Spleen (tissue), 11 donors: ENCODE data around the gene PCDH18. TPM values are rescaled to one million over a fixed set of nuclear protein-coding genes. Genes with fewer than 3 reads are reported as not detected.
"Not testable (repeated sequence)": the region's sequence is repeated elsewhere in the genome, so short reads cannot be mapped to it uniquely, and the experiment has no call there.

Source experiments
- DNase-seq: peaks from one replicate; pipeline ENCODE4 v3.0.0-alpha.2; 2020
- H3K27ac ChIP-seq, 8 donors: fragments of 200-600 bp; sonication (generic) in 7 of 8; 1 replicate in 4 of 8; 2 replicates in 4 of 8; pipeline versions ENCODE4 v1.5.0 to v1.8.0; 2016 to 2021; ENCODE audit warnings: inconsistent platforms in 4 of 8, mild to moderate bottlenecking in 4 of 8, moderate library complexity in 1 of 8
- H3K27me3 ChIP-seq, 7 donors: fragments of 200-600 bp; sonication (generic) in 6 of 7; replicated peaks in 1 of 7; 1 replicate in 4 of 7; 2 replicates in 3 of 7; pipeline versions ENCODE4 v1.5.0 to v1.8.0; 2016 to 2021; ENCODE audit warnings: inconsistent platforms in 3 of 7, mild to moderate bottlenecking in 1 of 7
- H3K36me3 ChIP-seq, 6 donors: fragments of 200-600 bp; sonication (generic) in 5 of 6; 1 replicate in 4 of 6; 2 replicates in 2 of 6; pipeline versions ENCODE4 v1.5.0 to v1.8.0; 2016 to 2021; ENCODE audit warnings: inconsistent platforms in 2 of 6
- H3K4me1 ChIP-seq, 6 donors: fragments of 200-600 bp; sonication (generic) in 5 of 6; 1 replicate in 3 of 6; 2 replicates in 3 of 6; pipeline versions ENCODE4 v1.5.0 to v1.8.0; 2016 to 2021; ENCODE audit warnings: inconsistent platforms in 3 of 6
- H3K4me3 ChIP-seq, 8 donors: fragments of 200-600 bp; sonication (generic) in 7 of 8; 1 replicate in 4 of 8; 2 replicates in 4 of 8; pipeline versions ENCODE4 v1.5.0 to v1.8.0; 2016 to 2021; ENCODE audit warnings: inconsistent platforms in 4 of 8, mild to moderate bottlenecking in 4 of 8, moderate library complexity in 2 of 8
- H3K9me3 ChIP-seq, 8 donors: fragments of 200-600 bp; sonication (generic) in 7 of 8; 1 replicate in 4 of 8; 2 replicates in 4 of 8; pipeline versions ENCODE4 v1.5.0 to v1.8.0; 2016 to 2021; ENCODE audit warnings: inconsistent platforms in 4 of 8
- POLR2A ChIP-seq, 3 donors: fragments of 450-650 bp; IDR thresholded peaks; one replicate each; pipeline ENCODE4 v1.5.1; 2017; ENCODE audit warnings: antibody characterized with exemption in 3 of 3, mild to moderate bottlenecking in 1 of 3
- POLR2AphosphoS5 ChIP-seq, 3 donors: sonication (generic); formaldehyde crosslinking; IDR thresholded peaks; one replicate each; pipeline ENCODE4 v1.5.1; 2017; ENCODE audit warnings: antibody characterized with exemption in 3 of 3
- WGBS, 5 donors: extraction: QIAGEN DNeasy Blood & Tissue Kit in 3 of 5; methylation state at CpG; one replicate each; pipeline versions ENCODE4 v1.1.5 to v1.1.7; 2013 to 2018; 5-methylcytosine and 5-hydroxymethylcytosine counted together
- intact Hi-C: fragments of 100-400 bp; cut with DNase I; formaldehyde crosslinking; loops from one replicate; pipeline ENCODE4 v1.15.0; 2023; ENCODE audit warnings: low total_unique reads
- polyA plus RNA-seq, 3 donors: library from polyadenylated mRNA; stranded (reverse); fragments of 200-250 nt; gene quantifications; one replicate each; pipeline ENCODE4 v1.2.1, GENCODE V29; 2013
- total RNA-seq, 7 donors: library from RNA; depleted of rRNA in 3 of 7; stranded (reverse); fragments of >200 nt in 3 of 7; fragmentation: NEBNext Ultra II Directional in 4 of 7; extraction: Animal tissue kit (Norgen Biotek cat#: 25700) in 4 of 7; gene quantifications; one replicate each; pipeline versions ENCODE4 v1.1.0 to v1.2.1, GENCODE V29; 2016 to 2021
- TF ChIP-seq, protein P1 (sequence below), 11 experiments: fragments of 200-600 bp in 7 of 11; fragments of 450-650 bp in 4 of 11; sonication (generic) in 4 of 11; IDR thresholded peaks in 8 of 11; conservative IDR thresholded peaks in 3 of 11; 1 replicate in 7 of 11; 2 replicates in 4 of 11; pipeline versions ENCODE4 v1.4.0 to v1.8.0; 2016 to 2021; ENCODE audit warnings: antibody characterized with exemption in 11 of 11, inconsistent platforms in 4 of 11, mild to moderate bottlenecking in 1 of 11
- donor health status: healthy with polysubstance abuse.
- donor health status: DM: no; HTN: no; CAD: no; lungs with moderate emphysema.
- donor health status: DM: no; HTN: no; CAD: no.
- donor health status: Bipolar disorder and iron deficiency.
- donor health status: healthy.
- donor health status: DM: no; HTN: no; CAD: no.
- donor health status: DM: yes; HTN: yes; CAD: no.

The PCDH18 gene
- total and polyA plus RNA-seq, 10 donors, result 0.82 to 15.6 (median 6.1) TPM

DNA sequence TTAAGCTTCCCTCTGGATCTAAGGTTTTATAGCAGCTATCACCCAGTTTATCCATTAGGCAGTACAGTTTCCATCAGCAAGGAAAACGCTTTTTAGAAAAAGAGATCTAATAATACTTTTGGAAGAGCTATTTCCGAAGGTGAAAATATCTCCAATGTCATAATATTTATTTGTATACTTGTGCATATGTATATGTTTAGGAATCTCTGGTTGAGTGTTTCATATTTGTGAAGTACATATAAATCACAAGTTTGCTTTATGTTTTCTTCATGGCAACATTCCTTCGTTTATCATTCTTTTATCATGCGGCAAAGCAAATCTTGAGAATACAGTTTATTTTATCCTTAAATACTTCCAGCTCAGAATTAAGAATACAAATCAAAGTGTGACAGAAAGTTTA lies 6.2 kb upstream of the PCDH18 start:
- Histone ChIP-seq H3K36me3 (no peaks in the 10 kb centered on the region), H3K4me1 (peaks cover 0 to 3% (median 0%) of the 10 kb centered on the region in 6 donors), H3K27me3 (no peaks in the 10 kb centered on the region), H3K9me3 (peaks cover 0 to 5% (median 0%) of the 10 kb centered on the region in 8 donors), H3K27ac (no peak overlapping the region), H3K4me3 (no peak overlapping the region)
- DNase-seq, result no peak
- TF ChIP-seq POLR2A (IDR thresholded peaks at IDR 0.05) (no peak), POLR2AphosphoS5 (IDR thresholded peaks at IDR 0.05) (no peak)
- TF ChIP-seq, protein P1, sequence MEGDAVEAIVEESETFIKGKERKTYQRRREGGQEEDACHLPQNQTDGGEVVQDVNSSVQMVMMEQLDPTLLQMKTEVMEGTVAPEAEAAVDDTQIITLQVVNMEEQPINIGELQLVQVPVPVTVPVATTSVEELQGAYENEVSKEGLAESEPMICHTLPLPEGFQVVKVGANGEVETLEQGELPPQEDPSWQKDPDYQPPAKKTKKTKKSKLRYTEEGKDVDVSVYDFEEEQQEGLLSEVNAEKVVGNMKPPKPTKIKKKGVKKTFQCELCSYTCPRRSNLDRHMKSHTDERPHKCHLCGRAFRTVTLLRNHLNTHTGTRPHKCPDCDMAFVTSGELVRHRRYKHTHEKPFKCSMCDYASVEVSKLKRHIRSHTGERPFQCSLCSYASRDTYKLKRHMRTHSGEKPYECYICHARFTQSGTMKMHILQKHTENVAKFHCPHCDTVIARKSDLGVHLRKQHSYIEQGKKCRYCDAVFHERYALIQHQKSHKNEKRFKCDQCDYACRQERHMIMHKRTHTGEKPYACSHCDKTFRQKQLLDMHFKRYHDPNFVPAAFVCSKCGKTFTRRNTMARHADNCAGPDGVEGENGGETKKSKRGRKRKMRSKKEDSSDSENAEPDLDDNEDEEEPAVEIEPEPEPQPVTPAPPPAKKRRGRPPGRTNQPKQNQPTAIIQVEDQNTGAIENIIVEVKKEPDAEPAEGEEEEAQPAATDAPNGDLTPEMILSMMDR (IDR thresholded peaks at IDR 0.05 in 8 of 11, conservative IDR thresholded peaks at IDR 0.05 in 3 of 11), result no peak
- intact Hi-C loops, result no loop called here
- WGBS, 5 donors, result 84 to 93% (median 89%) methylated on average over 4 of the region's 4 CpGs

DNA sequence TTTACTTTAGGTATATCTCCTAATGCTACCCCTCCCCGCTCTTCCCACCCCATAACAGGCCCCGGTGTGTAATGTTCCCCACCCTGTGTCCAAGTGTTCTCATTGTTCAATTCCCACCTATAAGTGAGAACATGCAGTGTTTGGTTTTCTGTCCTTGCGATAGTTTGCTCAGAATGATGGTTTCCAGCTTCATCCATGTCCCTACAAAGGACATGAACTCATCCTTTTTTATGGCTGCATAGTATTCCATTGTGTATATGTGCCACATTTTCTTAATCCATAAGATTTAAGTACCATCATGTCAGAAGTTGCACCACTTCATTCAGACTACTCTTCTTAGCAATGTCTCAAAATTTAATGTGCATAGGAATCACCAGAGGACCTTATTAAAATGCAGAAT lies 5.5 kb upstream of the PCDH18 start:
- H3K36me3 ChIP-seq, DNase-seq, intact Hi-C loops, H3K4me1 ChIP-seq, H3K4me3 ChIP-seq, H3K27me3 ChIP-seq, H3K27ac ChIP-seq, H3K9me3 ChIP-seq: not testable (repeated sequence)
- WGBS, 5 donors, result 90 to 97% (median 92%) methylated on average over 2 to 3 of the region's 3 CpGs

DNA sequence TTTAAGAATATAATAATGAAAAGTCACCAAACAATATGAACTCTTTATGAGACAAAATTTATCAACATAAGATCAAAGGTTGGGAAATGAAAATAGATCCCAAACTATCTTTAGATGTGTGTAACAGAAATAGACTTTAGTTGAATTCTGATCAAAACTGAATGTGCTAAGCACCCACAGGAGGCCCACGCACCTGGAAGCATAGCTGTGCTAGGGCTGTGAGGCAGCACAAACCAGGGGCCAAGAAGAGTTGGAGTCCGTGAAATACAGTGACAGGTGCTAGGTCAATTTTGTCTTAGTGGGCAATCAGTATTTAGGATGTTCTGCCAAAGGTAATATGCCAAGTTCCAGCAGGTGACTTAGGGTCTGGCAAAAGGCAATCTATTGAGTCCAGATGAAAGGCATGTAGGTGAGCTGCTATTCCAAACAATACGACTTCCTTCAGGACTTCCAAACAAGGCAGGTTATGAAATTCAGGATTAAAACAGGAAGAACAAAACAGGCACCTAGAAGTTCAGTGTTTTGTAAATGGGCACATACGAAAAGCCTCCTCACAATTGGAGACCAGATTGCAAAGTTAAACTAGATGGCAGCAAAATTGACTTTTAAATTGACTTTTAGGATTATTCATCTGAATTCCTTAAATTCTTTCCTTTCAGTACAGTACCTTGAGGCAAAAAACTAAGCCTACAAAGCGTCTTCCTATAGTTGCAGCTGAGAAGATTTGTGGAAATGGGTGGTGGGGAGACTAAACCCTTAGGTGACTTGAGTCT lies 4.7 kb upstream of the PCDH18 start:
- peaks cover 0 to 9% (median 0%) of the 10 kb centered on the region in 6 donors for H3K4me1 ChIP-seq
- H3K27ac ChIP-seq, result no peak overlapping the region
- TF ChIP-seq POLR2AphosphoS5 (IDR thresholded peaks at IDR 0.05), result no peak
- TF ChIP-seq, protein P1 (IDR thresholded peaks at IDR 0.05 in 8 of 11, conservative IDR thresholded peaks at IDR 0.05 in 3 of 11), result no peak
- no peak for TF ChIP-seq POLR2A (IDR thresholded peaks at IDR 0.05)
- WGBS, 5 donors, result 79 to 88% (median 82%) methylated on average over 5 of the region's 5 CpGs
- H3K9me3 ChIP-seq, result peaks cover 0 to 5% (median 0%) of the 10 kb centered on the region in 8 donors
- H3K36me3 ChIP-seq, result no peaks in the 10 kb centered on the region
- H3K4me3 ChIP-seq, result no peak overlapping the region
- intact Hi-C loops, result no loop called here
- no peaks in the 10 kb centered on the region for H3K27me3 ChIP-seq
- no peak for DNase-seq

DNA sequence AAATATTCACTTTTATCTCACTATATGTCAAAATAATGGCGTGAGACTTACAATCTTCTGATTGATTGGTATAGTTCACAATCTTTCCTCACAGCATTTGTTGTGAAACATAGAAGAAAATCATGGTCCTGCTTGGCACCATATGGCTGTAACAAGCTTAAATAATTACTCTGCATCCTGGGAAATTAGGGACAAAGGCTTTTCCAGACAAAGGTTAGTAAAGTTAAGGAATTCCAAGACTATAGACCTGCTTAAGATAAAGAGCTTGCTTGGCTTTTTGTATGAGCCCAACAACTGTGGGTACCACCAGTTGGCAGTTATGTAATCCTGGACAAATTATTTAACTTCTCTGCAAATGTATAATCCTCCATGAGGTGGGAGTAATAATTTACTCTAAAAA lies 3.4 kb upstream of the PCDH18 start:
- Histone ChIP-seq H3K27ac (no peak overlapping the region), H3K4me3 (no peak overlapping the region), H3K9me3 (peaks cover 0 to 5% (median 0%) of the 10 kb centered on the region in 8 donors), H3K36me3 (no peaks in the 10 kb centered on the region), H3K4me1 (peaks cover 0 to 9% (median 0%) of the 10 kb centered on the region in 6 donors), H3K27me3 (no peaks in the 10 kb centered on the region)
- WGBS, 5 donors, result 78 to 84% (median 82%) methylated on average over 1 of the region's 1 CpG
- intact Hi-C loops, result no loop called here
- TF ChIP-seq POLR2A (IDR thresholded peaks at IDR 0.05) (no peak), POLR2AphosphoS5 (IDR thresholded peaks at IDR 0.05) (no peak)
- TF ChIP-seq, protein P1 (IDR thresholded peaks at IDR 0.05 in 8 of 11, conservative IDR thresholded peaks at IDR 0.05 in 3 of 11), result no peak
- no peak for DNase-seq
